Endothelial cell of umbilical vein (primary cell): ENCODE data around the gene DAP3. TPM values are rescaled to one million over a fixed set of nuclear protein-coding genes. Genes with fewer than 3 reads are reported as not detected.
"Not testable (repeated sequence)": the region's sequence is repeated elsewhere in the genome, so short reads cannot be mapped to it uniquely, and the experiment has no call there.

Experiments used
- BruUV-seq: library from RNA; stranded (reverse); fragments of 400-500 nt; replicated peaks from 2 replicates; lab custom pipeline; 2021; lab: Mats Ljungman, UMichigan
- CTCF ChIA-PET: fragments of 300-600, 350-600 bp; sonication (Branson Sonifier 250); formaldehyde crosslinking; loops from one replicate; lab custom pipeline; 2021; ENCODE audit warnings: antibody characterized with exemption, inconsistent platforms; lab: Charles Lee
- POLR2A ChIA-PET: fragments of 300-600, 350-600 bp; sonication (Branson Sonifier 250); formaldehyde crosslinking; loops from one replicate; lab custom pipeline; 2021; ENCODE audit warnings: antibody characterized with exemption, inconsistent platforms; lab: Charles Lee
- DNase-seq: peaks from one replicate; pipeline ENCODE4 v3.0.0-alpha.2; 2011; ENCODE audit warnings: low read depth, low spot score
- FAIRE-seq: peaks from 2 replicates; lab custom pipeline; 2011; peaks lifted over from hg19 to GRCh38; lab: Jason Lieb, UNC
- H2AFZ ChIP-seq: 2 replicates; pipeline ENCODE4 v1.6.0; 2012; ENCODE audit warnings: low read depth, low read length, control low read depth, inconsistent platforms
- H3K27ac ChIP-seq: 2 replicates; pipeline ENCODE4 v1.5.1; 2011; ENCODE audit warnings: low read depth, mild to moderate bottlenecking, control low read depth, low read length, moderate library complexity; ENCODE audit not compliant: insufficient read depth
- H3K27me3 ChIP-seq, 2 experiments: 2 replicates each; pipeline versions ENCODE4 v1.6.0 to v1.6.1; 2011; ENCODE audit warnings: low read length in 2 of 2, mixed read lengths in 1 of 2; ENCODE audit not compliant: control insufficient read depth in 2 of 2, insufficient read depth in 2 of 2
- H3K36me3 ChIP-seq, 2 experiments: 2 replicates in 1 of 2; 3 replicates in 1 of 2; pipeline ENCODE4 v1.5.1; 2011; ENCODE audit warnings: low read length in 2 of 2, mild to moderate bottlenecking in 1 of 2, moderate library complexity in 1 of 2; ENCODE audit not compliant: control insufficient read depth in 2 of 2, insufficient read depth in 2 of 2; ENCODE audit errors: extremely low read depth in 1 of 2
- H3K4me1 ChIP-seq: 3 replicates; pipeline ENCODE4 v1.5.1; 2011; ENCODE audit warnings: mild to moderate bottlenecking, low read length; ENCODE audit not compliant: control insufficient read depth, insufficient read depth; ENCODE audit errors: extremely low read depth
- H3K4me2 ChIP-seq: 2 replicates; pipeline ENCODE4 v1.6.1; 2011; ENCODE audit warnings: low read length, control low read depth, mixed read lengths; ENCODE audit not compliant: insufficient read depth
- H3K4me3 ChIP-seq, 3 experiments: fragments of 200-600 bp in 1 of 3; sonication (generic), shearing (Covaris generic) in 1 of 3; replicated peaks in 1 of 3; 2 replicates each; pipeline ENCODE4 v1.5.1; 2011 to 2016; ENCODE audit warnings: control low read depth in 3 of 3, low read length in 3 of 3, mild to moderate bottlenecking in 2 of 3, inconsistent platforms in 1 of 3, low read depth in 1 of 3, moderate library complexity in 1 of 3; ENCODE audit not compliant: insufficient read depth in 1 of 3
- H3K79me2 ChIP-seq: 2 replicates; pipeline ENCODE4 v1.6.0; 2012; ENCODE audit warnings: low read length, inconsistent platforms; ENCODE audit not compliant: control insufficient read depth, insufficient read depth
- H3K9ac ChIP-seq: replicated peaks from 2 replicates; pipeline ENCODE3; 2011; ENCODE audit warnings: low read length, control low read depth; ENCODE audit not compliant: insufficient read depth; ENCODE audit errors: extremely low read depth
- H3K9me1 ChIP-seq: replicated peaks from 3 replicates; pipeline ENCODE4 v1.6.0; 2011; ENCODE audit warnings: mild to moderate bottlenecking, low read length; ENCODE audit not compliant: control insufficient read depth, insufficient read depth; ENCODE audit errors: extremely low read depth
- H3K9me3 ChIP-seq: replicated peaks from 2 replicates; pipeline ENCODE4 v1.5.1; 2012; ENCODE audit warnings: low read length, inconsistent platforms; ENCODE audit not compliant: control insufficient read depth, insufficient read depth
- H4K20me1 ChIP-seq: replicated peaks from 2 replicates; pipeline ENCODE3; 2011; ENCODE audit warnings: mild to moderate bottlenecking, low read length; ENCODE audit not compliant: control insufficient read depth, insufficient read depth; ENCODE audit errors: extremely low read depth
- FOS ChIP-seq: IDR thresholded peaks from 2 replicates; pipeline ENCODE4 v1.6.1; 2011; ENCODE audit warnings: mild to moderate bottlenecking, low read length, moderate library complexity, borderline replicate concordance; ENCODE audit not compliant: insufficient read depth
- GATA2 ChIP-seq: IDR thresholded peaks from 2 replicates; pipeline ENCODE4 v1.7.0; 2011; ENCODE audit warnings: low read depth, mild to moderate bottlenecking, moderate library complexity, mixed read lengths, low read length; ENCODE audit not compliant: insufficient read length, insufficient read depth
- JUN ChIP-seq: IDR thresholded peaks from 2 replicates; pipeline ENCODE4 v1.6.1; 2011; ENCODE audit warnings: borderline replicate concordance, low read depth; ENCODE audit not compliant: insufficient read length, insufficient read depth
- POLR2AphosphoS5 ChIP-seq: IDR thresholded peaks from 2 replicates; pipeline ENCODE4 v1.6.1; 2012; ENCODE audit warnings: low read depth, mild to moderate bottlenecking, control low read depth, low read length, moderate library complexity; ENCODE audit not compliant: insufficient read depth
- dilution Hi-C: fragments of 300-500 bp; cut with MboI; formaldehyde crosslinking; loops from one replicate; pipeline ENCODE4 v1.15.0; 2019; ENCODE audit warnings: low sequenced_read_pairs; ENCODE audit not compliant: extremely low pct_ligation_motif_present
- intact Hi-C: fragments of 100-400 bp; cut with micrococcal nuclease; formaldehyde crosslinking; loops from one replicate; pipeline ENCODE4 v1.10.0; 2022
- polyA plus RNA-seq, 4 experiments: library from polyadenylated mRNA; depleted of rRNA in 3 of 4; stranded (reverse) in 3 of 4; unstranded in 1 of 4; fragments of >200 nt; gene quantifications; 2 replicates each; pipeline versions ENCODE4 v1.2.1 to v1.2.3, GENCODE V29; 2011 to 2012; ENCODE audit warnings: missing spikeins in 1 of 4
- total RNA-seq: library from RNA; stranded (reverse); gene quantifications from 2 replicates; pipeline ENCODE4 v1.2.3, GENCODE V29; 2021

Gene DAP3
- total and polyA plus RNA-seq, 2 donors (not counting 3 experiments of a cell fraction or from before 2014, with no cell fraction given), result 86.5 to 104 TPM

- not testable (repeated sequence) for H3K9ac ChIP-seq
Observed at GRCh38 chr1:155763090-155763815, 74.4 kb downstream of the DAP3 start.

DNA sequence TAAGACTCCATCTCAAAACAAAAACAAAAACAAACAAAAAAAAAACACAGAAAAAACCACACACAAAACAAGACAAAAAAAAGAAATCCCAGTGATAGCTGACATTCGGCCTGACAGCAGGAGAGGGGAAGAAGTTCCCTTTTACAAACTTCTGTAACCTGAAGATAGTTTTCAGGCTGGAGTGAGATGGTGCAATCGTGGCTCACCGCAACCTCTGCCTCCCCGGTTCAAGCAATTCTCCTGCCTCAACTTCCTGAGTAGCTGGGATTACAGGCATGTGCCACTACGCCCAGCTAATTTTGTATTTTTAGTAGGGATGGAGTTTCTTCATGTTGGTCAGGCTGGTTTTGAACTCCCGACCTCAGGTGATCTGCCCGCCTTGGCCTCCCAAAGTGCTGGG is 75.1 kb downstream of the DAP3 start:
- H3K9me3 ChIP-seq, H3K4me2 ChIP-seq, BruUV-seq, H3K27me3 ChIP-seq, DNase-seq, H3K9ac ChIP-seq, H2AFZ ChIP-seq, FAIRE-seq, dilution Hi-C loops, H3K79me2 ChIP-seq, H3K9me1 ChIP-seq, H4K20me1 ChIP-seq, intact Hi-C loops, H3K4me3 ChIP-seq: not testable (repeated sequence)
- ChIA-PET POLR2A (interaction anchor here (1.0 kb wide), 1 partner anchor 19 kb away, joined by 3 read pairs; no protein-coding TSS in a partner anchor), CTCF (interaction anchor here (1.0 to 1.6 kb wide), 4 partner anchors 10 to 35 kb away, joined by 4 to 5 read pairs (median 4); no protein-coding TSS in a partner anchor)
- Histone ChIP-seq H3K36me3 (peaks cover 16 to 27% of the 10 kb centered on the region in 2 experiments), H3K27ac (peak overlapping the region; percentile 33), H3K4me1 (peaks cover 11% of the 10 kb centered on the region)

More at GRCh38 chr1:155763090-155763815, 74.4 kb downstream of the DAP3 start:
- H2AFZ ChIP-seq, H4K20me1 ChIP-seq, H3K4me3 ChIP-seq, dilution Hi-C loops, H3K27me3 ChIP-seq, H3K9me3 ChIP-seq, intact Hi-C loops, H3K9me1 ChIP-seq, BruUV-seq, H3K79me2 ChIP-seq: not testable (repeated sequence)
- TF ChIP-seq FOS, result peak; percentile 77
- TF ChIP-seq JUN, result peak; percentile 34
- TF ChIP-seq GATA2, result peak; percentile 71
- TF ChIP-seq POLR2AphosphoS5, result peak; percentile 39
- peak; percentile 90 for DNase-seq
- peaks cover 11% of the 10 kb centered on the region for H3K4me1 ChIP-seq
- H3K4me2 ChIP-seq, result peak overlapping the region; percentile 10
- FAIRE-seq, result peak; percentile 99
- ChIA-PET CTCF (interaction anchor here (1.0 to 1.6 kb wide), 4 partner anchors 9 to 34 kb away, joined by 4 to 5 read pairs (median 4); no protein-coding TSS in a partner anchor), POLR2A (interaction anchor here (1.0 kb wide), 1 partner anchor 18 kb away, joined by 3 read pairs; no protein-coding TSS in a partner anchor)
- H3K36me3 ChIP-seq, result peaks cover 16 to 29% of the 10 kb centered on the region in 2 experiments
- peak overlapping the region; percentile 33 for H3K27ac ChIP-seq

DNA sequence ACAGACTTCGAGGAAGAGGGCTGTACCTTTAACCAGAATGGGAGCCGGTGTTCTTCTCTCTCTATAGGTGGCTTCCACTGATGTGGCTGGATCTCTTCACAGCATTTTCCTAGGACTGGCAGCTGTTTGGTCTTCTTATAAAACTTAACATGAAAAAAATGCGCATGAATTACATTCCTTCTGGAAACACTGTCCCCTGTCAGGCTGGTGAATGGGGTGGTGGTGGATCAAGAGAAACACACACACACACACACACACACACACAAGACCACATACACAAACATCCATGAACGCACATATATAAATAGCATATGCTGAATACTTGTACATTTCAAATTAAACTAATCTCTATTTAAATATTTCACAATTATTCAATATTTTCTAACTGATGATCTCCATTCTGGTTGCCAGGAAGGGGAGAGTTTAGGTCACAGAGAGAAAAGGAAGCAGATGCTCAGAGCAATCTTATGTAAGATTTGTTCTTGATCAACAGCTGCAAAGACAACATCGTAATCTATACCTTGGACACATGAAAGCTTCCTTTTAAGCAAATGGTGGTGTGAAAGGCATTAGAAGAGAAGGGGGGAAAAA is 78.6 kb downstream of the DAP3 start:
- Histone ChIP-seq H3K36me3 (peaks cover 21 to 36% of the 10 kb centered on the region in 2 experiments), H3K4me1 (peaks cover 11% of the 10 kb centered on the region)
- BruUV-seq, H2AFZ ChIP-seq, H3K4me2 ChIP-seq, dilution Hi-C loops, H4K20me1 ChIP-seq, POLR2A ChIA-PET, FAIRE-seq, H3K27me3 ChIP-seq, DNase-seq, H3K9ac ChIP-seq, H3K79me2 ChIP-seq, H3K9me3 ChIP-seq, H3K9me1 ChIP-seq, H3K4me3 ChIP-seq, intact Hi-C loops, H3K27ac ChIP-seq: not testable (repeated sequence)
- CTCF ChIA-PET, result interaction anchor here (0.7 kb wide), 1 partner anchor 195 kb away, joined by 3 read pairs; no protein-coding TSS in a partner anchor
